ENCODE data around the gene FBXO42. TPM values are rescaled to one million over a fixed set of nuclear protein-coding genes. Genes with fewer than 3 reads are reported as not detected.

FBXO42 gene
- total and polyA plus RNA-seq, 2 of the 13 experiments (the other 11 are each of a cell fraction or from before 2014, with no cell fraction given): 7.6 to 17.5 TPM

DNA sequence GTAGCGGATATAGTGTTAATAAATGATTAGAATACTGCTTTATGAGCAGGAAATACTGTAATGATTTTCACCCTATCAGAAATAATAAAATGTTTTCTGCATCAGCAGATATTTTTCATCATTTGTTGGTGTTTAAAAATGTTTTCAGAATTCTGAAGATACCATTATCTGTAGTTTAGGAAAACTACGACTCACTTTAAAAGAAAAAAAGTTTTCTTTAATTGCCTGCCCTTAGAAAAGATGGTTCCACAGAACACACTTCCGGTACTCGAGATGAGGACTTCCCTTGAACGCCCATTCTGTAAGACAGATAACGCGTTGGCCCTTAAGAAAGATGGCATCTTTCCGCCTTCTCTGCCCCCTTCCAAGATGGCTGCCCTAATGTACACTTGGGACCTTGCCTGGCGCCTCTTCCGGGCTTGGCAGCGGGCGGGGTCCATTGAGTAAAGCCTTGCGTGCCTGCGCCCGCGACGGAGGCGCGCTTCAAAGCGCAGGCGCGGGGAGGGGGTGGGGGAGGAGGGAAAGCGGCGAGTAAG, 14.5 kb upstream of the FBXO42 start, which contains the start of gene SZRD1 (continued):
- TF ChIP-seq, protein P1, sequence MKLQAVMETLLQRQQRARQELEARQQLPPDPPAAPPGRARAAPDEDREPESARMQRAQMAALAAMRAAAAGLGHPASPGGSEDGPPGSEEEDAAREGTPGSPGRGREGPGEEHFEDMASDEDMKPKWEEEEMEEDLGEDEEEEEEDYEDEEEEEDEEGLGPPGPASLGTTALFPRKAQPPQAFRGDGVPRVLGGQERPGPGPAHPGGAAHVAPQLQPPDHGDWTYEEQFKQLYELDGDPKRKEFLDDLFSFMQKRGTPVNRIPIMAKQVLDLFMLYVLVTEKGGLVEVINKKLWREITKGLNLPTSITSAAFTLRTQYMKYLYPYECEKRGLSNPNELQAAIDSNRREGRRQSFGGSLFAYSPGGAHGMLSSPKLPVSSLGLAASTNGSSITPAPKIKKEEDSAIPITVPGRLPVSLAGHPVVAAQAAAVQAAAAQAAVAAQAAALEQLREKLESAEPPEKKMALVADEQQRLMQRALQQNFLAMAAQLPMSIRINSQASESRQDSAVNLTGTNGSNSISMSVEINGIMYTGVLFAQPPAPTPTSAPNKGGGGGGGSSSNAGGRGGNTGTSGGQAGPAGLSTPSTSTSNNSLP (IDR thresholded peaks at IDR 0.05; ENCODE audit: low read depth, low read length): no peak
- TF ChIP-seq ZMYM2 (CRISPR knock-in tag; IDR thresholded peaks at IDR 0.05) (no peak), ZBTB1 (CRISPR knock-in tag; IDR thresholded peaks at IDR 0.05; ENCODE audit: borderline replicate concordance) (no peak), AGO2 (optimal IDR thresholded peaks at IDR 0.05; ENCODE audit: low read depth, low read length) (no peak), ZNF709 (CRISPR knock-in tag; IDR thresholded peaks at IDR 0.05) (no peak), POLR2A (IDR thresholded peaks at IDR 0.05; ENCODE audit: insufficient read depth in 1 of 2, low read depth in 2 of 2, low read length in 2 of 2) (no peak), ZFX (CRISPR knock-in tag; IDR thresholded peaks at IDR 0.05; ENCODE audit: low read depth) (no peak), TSC22D2 (CRISPR knock-in tag; IDR thresholded peaks at IDR 0.05; ENCODE audit: borderline replicate concordance) (no peak), ZNF713 (CRISPR knock-in tag; IDR thresholded peaks at IDR 0.05) (no peak), KDM5A (IDR thresholded peaks at IDR 0.05; ENCODE audit: borderline replicate concordance, low read length) (no peak), REXO4 (CRISPR knock-in tag; IDR thresholded peaks at IDR 0.05; ENCODE audit: borderline replicate concordance) (no peak), RNF2 (conservative IDR thresholded peaks at IDR 0.05; ENCODE audit: low read depth) (no peak), MTA3 (CRISPR knock-in tag; IDR thresholded peaks at IDR 0.05) (no peak), ZNF143 (CRISPR knock-in tag; IDR thresholded peaks at IDR 0.05) (peak; percentile 71), KLF15 (CRISPR knock-in tag; IDR thresholded peaks at IDR 0.05; ENCODE audit: borderline replicate concordance) (no peak), ZFP1 (CRISPR knock-in tag; IDR thresholded peaks at IDR 0.05) (no peak), KDM6A (CRISPR knock-in tag; IDR thresholded peaks at IDR 0.05; ENCODE audit: low read depth) (no peak), SP4 (CRISPR knock-in tag; IDR thresholded peaks at IDR 0.05) (no peak), ZBTB7B (CRISPR knock-in tag; IDR thresholded peaks at IDR 0.05) (no peak), TBP (CRISPR knock-in tag; IDR thresholded peaks at IDR 0.05) (no peak), ELF4 (CRISPR knock-in tag; IDR thresholded peaks at IDR 0.05; ENCODE audit: borderline replicate concordance) (peak; percentile 97), TOE1 (CRISPR knock-in tag; IDR thresholded peaks at IDR 0.05) (no peak), DNMT1 (CRISPR knock-in tag; IDR thresholded peaks at IDR 0.05) (no peak), PAWR (CRISPR knock-in tag; IDR thresholded peaks at IDR 0.05; ENCODE audit: borderline replicate concordance) (no peak), ZNF12 (CRISPR knock-in tag; IDR thresholded peaks at IDR 0.05) (no peak)
- TF ChIP-seq, protein P2, sequence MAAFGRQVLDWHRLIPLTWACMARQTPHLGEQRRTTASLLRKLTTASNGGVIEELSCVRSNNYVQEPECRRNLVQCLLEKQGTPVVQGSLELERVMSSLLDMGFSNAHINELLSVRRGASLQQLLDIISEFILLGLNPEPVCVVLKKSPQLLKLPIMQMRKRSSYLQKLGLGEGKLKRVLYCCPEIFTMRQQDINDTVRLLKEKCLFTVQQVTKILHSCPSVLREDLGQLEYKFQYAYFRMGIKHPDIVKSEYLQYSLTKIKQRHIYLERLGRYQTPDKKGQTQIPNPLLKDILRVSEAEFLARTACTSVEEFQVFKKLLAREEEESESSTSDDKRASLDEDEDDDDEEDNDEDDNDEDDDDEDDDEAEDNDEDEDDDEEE (CRISPR knock-in tag; IDR thresholded peaks at IDR 0.05): no peak
- TF ChIP-seq, protein P3, sequence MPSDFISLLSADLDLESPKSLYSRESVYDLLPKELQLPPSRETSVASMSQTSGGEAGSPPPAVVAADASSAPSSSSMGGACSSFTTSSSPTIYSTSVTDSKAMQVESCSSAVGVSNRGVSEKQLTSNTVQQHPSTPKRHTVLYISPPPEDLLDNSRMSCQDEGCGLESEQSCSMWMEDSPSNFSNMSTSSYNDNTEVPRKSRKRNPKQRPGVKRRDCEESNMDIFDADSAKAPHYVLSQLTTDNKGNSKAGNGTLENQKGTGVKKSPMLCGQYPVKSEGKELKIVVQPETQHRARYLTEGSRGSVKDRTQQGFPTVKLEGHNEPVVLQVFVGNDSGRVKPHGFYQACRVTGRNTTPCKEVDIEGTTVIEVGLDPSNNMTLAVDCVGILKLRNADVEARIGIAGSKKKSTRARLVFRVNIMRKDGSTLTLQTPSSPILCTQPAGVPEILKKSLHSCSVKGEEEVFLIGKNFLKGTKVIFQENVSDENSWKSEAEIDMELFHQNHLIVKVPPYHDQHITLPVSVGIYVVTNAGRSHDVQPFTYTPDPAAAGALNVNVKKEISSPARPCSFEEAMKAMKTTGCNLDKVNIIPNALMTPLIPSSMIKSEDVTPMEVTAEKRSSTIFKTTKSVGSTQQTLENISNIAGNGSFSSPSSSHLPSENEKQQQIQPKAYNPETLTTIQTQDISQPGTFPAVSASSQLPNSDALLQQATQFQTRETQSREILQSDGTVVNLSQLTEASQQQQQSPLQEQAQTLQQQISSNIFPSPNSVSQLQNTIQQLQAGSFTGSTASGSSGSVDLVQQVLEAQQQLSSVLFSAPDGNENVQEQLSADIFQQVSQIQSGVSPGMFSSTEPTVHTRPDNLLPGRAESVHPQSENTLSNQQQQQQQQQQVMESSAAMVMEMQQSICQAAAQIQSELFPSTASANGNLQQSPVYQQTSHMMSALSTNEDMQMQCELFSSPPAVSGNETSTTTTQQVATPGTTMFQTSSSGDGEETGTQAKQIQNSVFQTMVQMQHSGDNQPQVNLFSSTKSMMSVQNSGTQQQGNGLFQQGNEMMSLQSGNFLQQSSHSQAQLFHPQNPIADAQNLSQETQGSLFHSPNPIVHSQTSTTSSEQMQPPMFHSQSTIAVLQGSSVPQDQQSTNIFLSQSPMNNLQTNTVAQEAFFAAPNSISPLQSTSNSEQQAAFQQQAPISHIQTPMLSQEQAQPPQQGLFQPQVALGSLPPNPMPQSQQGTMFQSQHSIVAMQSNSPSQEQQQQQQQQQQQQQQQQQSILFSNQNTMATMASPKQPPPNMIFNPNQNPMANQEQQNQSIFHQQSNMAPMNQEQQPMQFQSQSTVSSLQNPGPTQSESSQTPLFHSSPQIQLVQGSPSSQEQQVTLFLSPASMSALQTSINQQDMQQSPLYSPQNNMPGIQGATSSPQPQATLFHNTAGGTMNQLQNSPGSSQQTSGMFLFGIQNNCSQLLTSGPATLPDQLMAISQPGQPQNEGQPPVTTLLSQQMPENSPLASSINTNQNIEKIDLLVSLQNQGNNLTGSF (CRISPR knock-in tag; IDR thresholded peaks at IDR 0.05): no peak
